OCI-M1 (cell line): ENCODE results near the gene UBFD1.
"Not testable (repeated sequence)": the region's sequence is repeated elsewhere in the genome, so short reads cannot be mapped to it uniquely, and the experiment has no call there.

Experiments used
- DNase-seq: peaks from one replicate; lab custom pipeline; 2025; lab: John Stamatoyannopoulos, UW

Gene UBFD1, protein sequence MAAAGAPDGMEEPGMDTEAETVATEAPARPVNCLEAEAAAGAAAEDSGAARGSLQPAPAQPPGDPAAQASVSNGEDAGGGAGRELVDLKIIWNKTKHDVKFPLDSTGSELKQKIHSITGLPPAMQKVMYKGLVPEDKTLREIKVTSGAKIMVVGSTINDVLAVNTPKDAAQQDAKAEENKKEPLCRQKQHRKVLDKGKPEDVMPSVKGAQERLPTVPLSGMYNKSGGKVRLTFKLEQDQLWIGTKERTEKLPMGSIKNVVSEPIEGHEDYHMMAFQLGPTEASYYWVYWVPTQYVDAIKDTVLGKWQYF

GRCh38 chr16:23556881-23557778 is at the start of gene UBFD1, which contains the start of gene EARS2:
Gene UBFD1, plus strand, starts transcription at chr16:23557727. Its CDS starts 16 bp downstream, at chr16:23557743.
Gene EARS2, minus strand, starts transcription at chr16:23557350. Its CDS starts 7 bp downstream, at chr16:23557343.
- peak; percentile 100 for DNase-seq

- DNase-seq, result peak; percentile 47
These were observed 48.7 kb upstream of the UBFD1 start for GRCh38 chr16:23508589-23509440.

DNA sequence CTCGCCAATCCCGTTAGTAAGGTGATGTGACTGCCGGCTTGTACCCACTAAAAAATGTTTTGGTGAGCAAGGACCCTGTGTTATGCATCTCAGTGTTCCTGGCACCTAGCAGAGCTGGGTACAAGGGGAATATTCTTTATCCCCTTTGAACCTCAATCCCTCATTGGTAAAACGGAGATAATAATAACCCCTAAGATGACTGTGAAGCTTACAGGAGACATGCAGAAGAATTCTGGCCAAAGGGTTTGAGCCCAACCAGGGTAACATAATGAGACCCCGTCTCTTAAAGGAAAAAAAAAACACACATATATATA is 48.1 kb upstream of the UBFD1 start:
- DNase-seq, result no peak

GRCh38 chr16:23509782-23510163 is 47.8 kb upstream of the UBFD1 start:
- DNase-seq, result peak; percentile 55

- peak; percentile 90 for DNase-seq
These were observed 47.2 kb upstream of the UBFD1 start, which contains the start of gene GGA2 for GRCh38 chr16:23510164-23510914. Gene GGA2, minus strand, starts transcription at chr16:23510494. Its CDS starts 83 bp downstream, at chr16:23510411.

- DNase-seq, result not testable (repeated sequence)
These were observed 46.6 kb upstream of the UBFD1 start for GRCh38 chr16:23510915-23511270.

DNA sequence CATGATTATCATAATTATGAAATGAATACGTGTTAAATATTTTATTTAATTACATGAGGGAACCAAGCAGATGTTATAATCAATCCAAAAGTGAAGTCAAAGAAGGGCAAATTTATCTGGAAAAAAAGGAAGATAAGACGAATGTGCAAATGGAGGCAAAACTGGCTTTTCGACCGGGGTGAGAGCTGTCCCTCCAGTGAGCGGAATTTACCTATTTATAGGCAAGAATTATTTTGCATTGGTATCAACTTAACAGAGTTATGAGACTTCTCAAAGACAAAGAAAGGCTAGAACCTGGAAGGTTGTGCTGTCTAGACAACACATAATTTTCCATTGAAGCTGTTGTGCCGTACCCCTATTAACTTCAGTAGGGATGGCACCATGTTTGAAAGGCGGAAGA is 45.8 kb upstream of the UBFD1 start:
- no peak for DNase-seq

DNA sequence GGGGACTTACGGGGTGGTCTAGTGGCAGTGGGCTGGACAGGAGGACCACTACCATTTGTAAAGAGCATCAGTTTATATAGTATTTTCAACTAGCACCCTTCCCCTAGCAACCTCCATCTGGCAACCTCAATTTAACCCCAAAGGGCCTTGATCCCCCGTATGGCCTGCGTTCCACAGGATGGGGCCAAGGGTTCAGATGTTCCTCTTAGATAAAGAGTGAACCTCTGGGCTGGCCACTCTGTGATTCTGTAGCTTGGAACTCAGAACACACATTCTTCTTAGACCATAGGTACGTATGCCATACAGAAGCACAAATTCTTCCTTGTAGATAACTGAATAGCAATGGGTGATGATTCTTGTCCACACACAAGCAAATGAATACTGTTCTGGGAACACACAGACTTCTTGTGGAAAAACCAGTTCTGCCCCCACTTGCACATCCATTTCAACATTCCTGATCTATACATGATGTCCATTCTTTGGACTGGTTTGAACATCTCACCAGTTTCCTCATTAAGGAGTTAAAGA is 45.3 kb upstream of the UBFD1 start:
- peak; percentile 4 for DNase-seq

- peak; percentile 16 for DNase-seq
These were observed 43.0 kb upstream of the UBFD1 start for GRCh38 chr16:23514381-23515152.

- no peak for DNase-seq
These were observed 41.6 kb upstream of the UBFD1 start for GRCh38 chr16:23515881-23516280.

GRCh38 chr16:23516366-23517137 is 41.0 kb upstream of the UBFD1 start:
- DNase-seq, result no peak

- peak; percentile 21 for DNase-seq
These were observed 39.1 kb upstream of the UBFD1 start for GRCh38 chr16:23518435-23518891.

DNA sequence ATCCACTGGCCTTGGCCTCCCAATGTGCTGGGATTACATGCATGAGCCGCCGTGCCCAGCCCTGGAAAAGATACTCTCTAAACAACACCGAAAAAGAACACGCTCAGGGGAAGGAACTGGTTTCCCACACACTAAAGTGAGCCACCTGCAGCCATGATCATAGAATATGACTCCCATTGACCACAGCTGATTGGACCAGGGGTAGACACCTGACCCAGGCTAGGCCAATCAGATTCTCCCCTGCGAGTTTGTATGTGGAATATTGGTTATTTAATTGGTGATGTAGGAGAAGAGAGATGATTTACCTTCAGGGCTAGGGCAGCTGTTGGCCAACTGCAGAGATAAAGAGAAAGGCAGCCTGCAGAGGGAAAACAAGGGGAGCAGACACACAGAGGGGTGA is 38.2 kb upstream of the UBFD1 start:
- no peak for DNase-seq

DNA sequence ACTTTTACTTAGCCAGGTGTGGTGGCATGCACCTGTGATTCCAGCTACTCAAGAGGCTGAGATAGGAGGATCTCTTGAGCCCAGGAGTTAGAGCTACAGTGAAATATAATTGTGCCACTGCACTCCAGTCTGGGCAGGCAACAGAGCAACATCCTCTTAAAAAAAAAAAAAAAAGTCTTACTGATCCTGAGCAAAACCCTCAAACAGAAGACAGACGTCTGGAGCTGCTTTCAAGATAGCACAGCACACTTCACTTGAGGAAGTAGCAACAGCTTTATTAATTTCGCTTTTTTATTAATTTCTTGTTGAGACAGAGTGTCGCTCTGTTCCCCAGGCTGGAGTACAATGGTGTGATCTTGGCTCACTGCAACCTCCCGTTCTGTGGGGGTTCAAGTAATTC is 37.0 kb upstream of the UBFD1 start:
- no peak for DNase-seq

DNA sequence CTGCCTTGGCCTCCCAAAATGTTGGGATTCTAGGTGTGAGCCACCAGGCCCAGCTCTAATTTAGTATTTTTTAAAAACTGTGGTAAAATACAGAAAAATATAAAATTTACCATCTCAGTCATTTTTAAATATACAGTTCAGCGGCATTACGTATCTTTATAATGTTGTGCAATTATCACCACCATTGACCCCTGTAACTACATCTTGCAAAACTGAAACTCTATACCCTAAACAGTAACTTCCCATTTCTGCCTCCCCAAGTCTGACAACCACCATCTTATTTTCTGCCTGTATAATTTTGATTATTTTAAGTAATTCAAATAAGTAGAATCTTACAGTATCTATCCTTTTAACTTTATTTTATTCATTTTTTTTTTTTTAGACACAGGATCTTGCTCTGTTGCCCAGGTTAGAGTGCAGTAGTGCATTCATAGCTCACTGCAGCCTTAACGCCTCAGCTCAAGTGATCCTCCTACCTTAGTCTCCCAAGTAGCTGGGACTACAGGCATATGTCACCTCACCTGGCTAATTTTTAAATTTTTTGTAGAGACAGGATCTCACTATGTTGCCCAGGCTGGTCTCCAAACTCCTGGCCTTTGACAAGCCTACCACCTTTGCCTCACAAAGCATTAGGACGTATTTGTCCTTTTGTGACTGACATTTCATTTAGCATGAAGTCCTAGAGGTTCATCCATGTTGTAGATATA is 36.3 kb upstream of the UBFD1 start:
- DNase-seq, result no peak

GRCh38 chr16:23521965-23522364 is 35.6 kb upstream of the UBFD1 start:
- DNase-seq, result no peak

DNA sequence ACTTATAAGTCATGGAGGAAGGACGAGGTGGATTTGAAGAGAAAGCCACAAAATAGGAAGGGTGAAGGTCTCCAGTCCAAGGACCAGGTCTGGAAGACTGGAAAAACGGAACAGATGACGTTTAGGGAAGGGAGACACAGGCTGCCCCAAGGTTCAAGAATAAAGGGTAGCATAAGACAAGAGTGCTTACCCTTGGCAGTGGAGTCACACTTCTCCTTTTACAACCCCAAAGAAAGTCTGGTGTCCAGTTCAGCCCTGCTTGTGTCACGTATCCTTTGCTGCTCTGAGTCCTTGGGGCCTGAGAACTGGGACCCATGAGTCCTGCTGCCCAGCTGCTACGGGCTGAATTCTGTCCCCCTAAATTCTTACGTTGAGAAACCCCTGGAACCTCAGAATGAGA is 34.2 kb upstream of the UBFD1 start:
- no peak for DNase-seq

- no peak for DNase-seq
These were observed 33.6 kb upstream of the UBFD1 start for GRCh38 chr16:23523876-23524385.

DNA sequence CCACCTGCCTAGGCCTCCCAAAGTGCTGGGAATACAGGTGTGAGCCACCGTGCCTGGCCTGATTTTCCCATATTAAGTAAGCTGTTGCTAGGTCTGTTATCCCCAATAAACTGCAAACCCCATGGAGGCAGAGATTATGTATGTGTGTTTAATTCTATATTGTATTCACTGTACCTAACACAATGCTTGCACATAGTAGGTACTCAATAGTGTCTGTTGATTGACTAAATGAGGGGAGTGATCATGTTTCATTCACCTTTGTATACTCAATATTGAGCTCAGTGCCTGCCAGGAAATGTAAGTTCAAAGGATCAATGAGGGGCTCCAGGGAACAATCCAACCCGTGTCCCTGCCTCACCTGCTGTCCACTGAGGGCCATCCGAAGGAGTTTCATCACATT is 32.6 kb upstream of the UBFD1 start:
- DNase-seq, result no peak
